SKM-1 (cell line): ENCODE results near the gene TREH.

Experiments used
- DNase-seq: peaks from one replicate; lab custom pipeline; 2025; ENCODE audit not compliant: unreplicated experiment; lab: John Stamatoyannopoulos, UW

TREH gene

GRCh38 chr11:118650366-118650765 lies 29.1 kb downstream of the TREH start:
- DNase-seq, result no peak

GRCh38 chr11:118649941-118650340 lies 29.5 kb downstream of the TREH start:
- no peak for DNase-seq

GRCh38 chr11:118648291-118648690 lies 31.2 kb downstream of the TREH start:
- DNase-seq, result no peak

GRCh38 chr11:118646393-118646792 lies 33.1 kb downstream of the TREH start:
- no peak for DNase-seq

GRCh38 chr11:118645066-118645715 lies 34.3 kb downstream of the TREH start:
- DNase-seq, result no peak

- no peak for DNase-seq
These were observed 35.0 kb downstream of the TREH start for GRCh38 chr11:118644496-118644895.

- no peak for DNase-seq
These were observed 35.5 kb downstream of the TREH start for GRCh38 chr11:118643995-118644345.

GRCh38 chr11:118643142-118643994 lies 36.1 kb downstream of the TREH start:
- DNase-seq, result no peak

GRCh38 chr11:118641397-118642019 lies 37.9 kb downstream of the TREH start:
- DNase-seq, result no peak

- DNase-seq, result no peak
These were observed 38.9 kb downstream of the TREH start for GRCh38 chr11:118640332-118641154.

GRCh38 chr11:118639899-118640298 lies 39.6 kb downstream of the TREH start:
- DNase-seq, result no peak

GRCh38 chr11:118638726-118639125 lies 40.7 kb downstream of the TREH start:
- DNase-seq, result no peak

GRCh38 chr11:118636569-118637290 lies 42.7 kb downstream of the TREH start:
- DNase-seq, result no peak

- no peak for DNase-seq
These were observed 43.8 kb downstream of the TREH start for GRCh38 chr11:118635642-118636041.

GRCh38 chr11:118635237-118635591 lies 44.2 kb downstream of the TREH start:
- no peak for DNase-seq

GRCh38 chr11:118634431-118635236 lies 44.8 kb downstream of the TREH start:
- no peak for DNase-seq

- no peak for DNase-seq
These were observed 45.5 kb downstream of the TREH start for GRCh38 chr11:118633979-118634378.

- no peak for DNase-seq
These were observed 46.1 kb downstream of the TREH start for GRCh38 chr11:118633319-118633690.

GRCh38 chr11:118632577-118633318 lies 46.7 kb downstream of the TREH start:
- no peak for DNase-seq
